Bronchial epithelial cell (primary cell): Measurements from ENCODE around the gene PI4KB. TPM values are rescaled to one million over a fixed set of nuclear protein-coding genes. Genes with fewer than 3 reads are reported as not detected.

Source experiments
- DNase-seq: peaks from one replicate; pipeline ENCODE4 v3.0.0-alpha.2; 2010; ENCODE audit warnings: low read depth
- FAIRE-seq: peaks from 2 replicates; lab custom pipeline; 2011; peaks lifted over from hg19 to GRCh38; lab: Jason Lieb, UNC
- H3K27me3 ChIP-seq: 2 replicates; pipeline ENCODE4 v1.5.1; 2011; ENCODE audit warnings: low read length; ENCODE audit not compliant: control insufficient read depth, insufficient read depth
- H3K36me3 ChIP-seq: 2 replicates; pipeline ENCODE4 v1.5.1; 2011; ENCODE audit warnings: low read length; ENCODE audit not compliant: control insufficient read depth, insufficient read depth
- H3K4me3 ChIP-seq: 2 replicates; pipeline ENCODE4 v1.5.1; 2011; ENCODE audit warnings: mild to moderate bottlenecking, low read depth, low read length, control low read depth
- total RNA-seq: library from RNA; depleted of rRNA; stranded (reverse); fragments of >200 nt; gene quantifications from 2 replicates; pipeline ENCODE4 v1.2.1, GENCODE V29; 2014
- TF ChIP-seq, protein P1 (sequence below): IDR thresholded peaks from 2 replicates; pipeline ENCODE4 v1.5.1; 2011; ENCODE audit warnings: mild to moderate bottlenecking, moderate library complexity, low read length, control low read depth, inconsistent platforms; ENCODE audit not compliant: insufficient read depth, severe bottlenecking

Gene PI4KB
- total RNA-seq, 1 donor from 2014 or later: 20.8 TPM

DNA sequence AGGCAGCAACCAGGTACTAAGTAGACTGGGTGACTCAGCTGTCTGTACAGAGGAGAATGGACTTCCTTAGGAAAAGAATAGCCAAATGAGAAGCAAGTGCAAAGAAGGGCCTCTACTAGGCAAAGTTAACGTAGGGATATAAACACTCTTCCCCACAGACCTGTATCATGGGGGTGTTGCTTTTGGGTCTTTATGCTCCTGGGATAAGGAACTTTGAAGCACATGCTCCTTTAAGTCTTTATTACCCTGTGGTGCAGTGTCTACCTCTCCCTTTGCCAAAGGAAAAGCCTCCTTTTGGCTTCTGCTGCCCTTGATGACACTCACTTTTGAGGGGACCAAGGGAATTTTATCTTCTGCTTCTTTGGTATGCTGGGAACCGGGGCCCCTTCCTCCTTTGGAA is 14.8 kb upstream of the PI4KB start:
- TF ChIP-seq, protein P1, sequence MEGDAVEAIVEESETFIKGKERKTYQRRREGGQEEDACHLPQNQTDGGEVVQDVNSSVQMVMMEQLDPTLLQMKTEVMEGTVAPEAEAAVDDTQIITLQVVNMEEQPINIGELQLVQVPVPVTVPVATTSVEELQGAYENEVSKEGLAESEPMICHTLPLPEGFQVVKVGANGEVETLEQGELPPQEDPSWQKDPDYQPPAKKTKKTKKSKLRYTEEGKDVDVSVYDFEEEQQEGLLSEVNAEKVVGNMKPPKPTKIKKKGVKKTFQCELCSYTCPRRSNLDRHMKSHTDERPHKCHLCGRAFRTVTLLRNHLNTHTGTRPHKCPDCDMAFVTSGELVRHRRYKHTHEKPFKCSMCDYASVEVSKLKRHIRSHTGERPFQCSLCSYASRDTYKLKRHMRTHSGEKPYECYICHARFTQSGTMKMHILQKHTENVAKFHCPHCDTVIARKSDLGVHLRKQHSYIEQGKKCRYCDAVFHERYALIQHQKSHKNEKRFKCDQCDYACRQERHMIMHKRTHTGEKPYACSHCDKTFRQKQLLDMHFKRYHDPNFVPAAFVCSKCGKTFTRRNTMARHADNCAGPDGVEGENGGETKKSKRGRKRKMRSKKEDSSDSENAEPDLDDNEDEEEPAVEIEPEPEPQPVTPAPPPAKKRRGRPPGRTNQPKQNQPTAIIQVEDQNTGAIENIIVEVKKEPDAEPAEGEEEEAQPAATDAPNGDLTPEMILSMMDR: no peak
- Histone ChIP-seq H3K27me3 (no peaks in the 10 kb centered on the region), H3K36me3 (peaks cover 17% of the 10 kb centered on the region), H3K4me3 (no peak overlapping the region)
- no peak for DNase-seq
- no peak for FAIRE-seq

- FAIRE-seq (no peak), DNase-seq (peak; percentile 74)
- Histone ChIP-seq H3K4me3 (no peak overlapping the region), H3K36me3 (peaks cover 17% of the 10 kb centered on the region), H3K27me3 (no peaks in the 10 kb centered on the region)
- TF ChIP-seq, protein P1: peak; percentile 58
Measured at GRCh38 chr1:151340870-151341754, 13.9 kb upstream of the PI4KB start.

DNA sequence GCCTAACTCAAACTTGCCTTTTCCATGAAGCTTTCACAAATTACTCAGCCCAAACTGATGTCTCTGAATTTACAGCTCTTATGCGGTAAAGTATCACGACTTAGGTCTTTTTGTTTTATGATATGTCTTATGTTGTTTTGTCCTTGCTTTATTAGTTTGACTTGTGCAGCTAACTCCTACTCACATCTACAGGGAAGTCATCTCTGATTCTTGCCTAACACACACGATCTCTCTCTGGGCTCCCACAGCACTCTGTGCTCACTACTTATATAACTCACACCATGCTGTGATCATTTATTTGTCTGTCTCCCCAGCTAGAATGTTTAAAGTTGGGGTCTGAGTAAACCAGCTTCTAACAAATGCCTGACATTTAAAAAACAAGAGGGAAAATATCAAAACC is 9.3 kb upstream of the PI4KB start:
- Histone ChIP-seq H3K4me3 (no peak overlapping the region), H3K36me3 (no peaks in the 10 kb centered on the region), H3K27me3 (no peaks in the 10 kb centered on the region)
- FAIRE-seq: no peak
- DNase-seq: no peak
- TF ChIP-seq, protein P1: no peak

DNA sequence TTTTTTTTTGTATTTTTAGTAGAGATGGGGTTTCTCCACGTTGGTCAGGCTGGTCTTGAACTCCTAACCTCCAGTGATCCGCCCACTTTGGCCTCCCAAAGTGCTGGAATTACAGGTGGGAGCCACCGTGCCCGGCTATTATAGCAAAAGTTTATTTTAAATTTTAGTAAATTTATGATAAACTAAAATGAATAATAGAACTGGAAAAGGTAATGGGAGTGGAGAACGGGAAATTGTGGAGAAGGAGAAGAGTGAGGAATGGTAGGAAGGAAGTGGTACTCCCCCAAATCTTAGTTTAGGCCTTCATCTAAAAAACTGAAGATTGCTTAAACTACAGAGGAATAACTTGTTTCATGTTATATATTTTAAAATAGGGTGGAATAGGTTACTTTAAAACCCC is 7.6 kb upstream of the PI4KB start:
- TF ChIP-seq, protein P1: no peak
- DNase-seq (no peak), FAIRE-seq (no peak)
- Histone ChIP-seq H3K36me3 (no peaks in the 10 kb centered on the region), H3K27me3 (no peaks in the 10 kb centered on the region), H3K4me3 (no peak overlapping the region)

DNA sequence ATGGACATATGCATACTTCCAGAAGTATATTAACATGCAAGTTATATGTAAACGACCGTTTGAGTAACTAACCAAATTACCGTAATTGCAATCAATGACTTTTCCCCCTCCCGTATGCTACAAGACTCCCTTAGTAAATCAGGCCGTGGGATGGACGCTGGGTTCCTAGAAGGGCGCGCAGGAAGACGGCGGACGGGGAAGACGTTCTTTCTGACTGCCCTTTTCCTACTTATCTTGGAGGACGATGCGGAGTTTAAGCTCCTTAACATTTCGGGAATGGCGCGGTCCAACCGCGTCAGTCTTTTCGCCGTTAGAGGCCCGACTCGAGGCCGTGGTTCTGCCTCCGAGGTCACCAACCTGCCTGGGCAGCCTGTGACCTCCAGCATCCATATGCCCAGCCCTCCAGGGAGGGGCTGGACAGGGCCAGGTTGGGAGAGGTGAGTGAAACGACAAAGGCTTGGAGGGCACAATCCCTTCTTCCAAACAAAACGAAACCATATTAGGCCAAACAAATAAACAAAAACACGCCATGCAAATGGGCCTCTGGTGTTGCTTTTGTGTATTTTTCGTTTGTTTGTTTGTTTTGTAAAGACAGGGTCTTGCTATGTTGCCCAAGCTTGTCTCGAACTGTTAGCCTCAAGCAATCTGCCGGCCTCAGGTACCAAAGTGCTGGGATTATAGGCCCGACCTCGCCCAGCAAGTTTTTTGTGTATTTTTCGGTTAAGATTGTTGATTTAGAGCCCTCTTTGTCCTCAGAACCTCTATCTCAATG is 873 bp upstream of the PI4KB start:
- Histone ChIP-seq H3K27me3 (no peaks in the 10 kb centered on the region), H3K4me3 (peak overlapping the region; percentile 83), H3K36me3 (peaks cover 7% of the 10 kb centered on the region)
- TF ChIP-seq, protein P1: no peak
- DNase-seq: no peak
- no peak for FAIRE-seq
